GM15510 (cell line): Measurements from ENCODE around the gene UBAP1L.

ENCODE experiments used
- POLR2A ChIP-seq: IDR thresholded peaks from 3 replicates; pipeline ENCODE4 v1.6.1; 2011; ENCODE audit warnings: borderline replicate concordance; ENCODE audit not compliant: insufficient read length; ENCODE audit errors: extremely low read depth

Gene UBAP1L

GRCh38 chr15:65044724-65045481, 70.1 kb downstream of the UBAP1L start, which contains the start of gene SLC51B:
SLC51B (plus strand) TSS chr15:65045387; CDS start chr15:65050005, 4,618 bp downstream.
- TF ChIP-seq POLR2A, result no peak

GRCh38 chr15:65042776-65043327, 72.1 kb downstream of the UBAP1L start:
- TF ChIP-seq POLR2A, result no peak
